DOHH2 (cell line): ENCODE data around the gene GRAP.
A peak's percentile ranks its signal among the peaks of the same experiment; 100 is the strongest.

Experiments used
- H3F3A ChIP-seq: fragments of 200-600 bp; sonication (generic), shearing (Covaris generic); 2 replicates; pipeline ENCODE4 v1.6.0; 2016; ENCODE audit warnings: antibody characterized with exemption, mild to moderate bottlenecking; ENCODE audit not compliant: control insufficient read depth, insufficient read depth
- H3K27ac ChIP-seq: fragments of 200-600 bp; sonication (generic); 2 replicates; pipeline ENCODE4 v1.5.1; 2014; ENCODE audit warnings: low read depth, mild to moderate bottlenecking, low read length, moderate library complexity
- H3K27me3 ChIP-seq: fragments of 200-600 bp; sonication (generic); 2 replicates; pipeline ENCODE4 v1.6.1; 2014; ENCODE audit warnings: mild to moderate bottlenecking, low read length, mixed read lengths; ENCODE audit not compliant: control insufficient read depth
- H3K36me3 ChIP-seq: fragments of 200-600 bp; sonication (generic); 2 replicates; pipeline ENCODE4 v1.6.1; 2014; ENCODE audit warnings: mild to moderate bottlenecking, low read length, moderate library complexity, mixed read lengths; ENCODE audit not compliant: control insufficient read depth
- H3K4me1 ChIP-seq: fragments of 200-600 bp; sonication (generic); 2 replicates; pipeline ENCODE4 v1.6.1; 2014; ENCODE audit warnings: mild to moderate bottlenecking, low read length, mixed read lengths; ENCODE audit not compliant: control insufficient read depth
- H3K4me2 ChIP-seq: fragments of 200-600 bp; sonication (generic); 2 replicates; pipeline ENCODE4 v1.6.0; 2014; ENCODE audit warnings: mild to moderate bottlenecking, low read length, moderate library complexity
- H3K4me3 ChIP-seq: fragments of 200-600 bp; sonication (generic); 2 replicates; pipeline ENCODE4 v1.5.1; 2014; ENCODE audit warnings: mild to moderate bottlenecking, low read length, mixed read lengths
- H3K79me2 ChIP-seq: fragments of 200-600 bp; sonication (generic); 2 replicates; pipeline ENCODE4 v1.6.1; 2014; ENCODE audit warnings: mild to moderate bottlenecking, low read length, mixed read lengths; ENCODE audit not compliant: control insufficient read depth
- H3K9me2 ChIP-seq: fragments of 200-600 bp; sonication (generic); replicated peaks from 2 replicates; pipeline ENCODE4 v1.6.1; 2014; ENCODE audit warnings: mild to moderate bottlenecking, low read length, mixed read lengths; ENCODE audit not compliant: control insufficient read depth
- H3K9me3 ChIP-seq: fragments of 200-600 bp; sonication (generic); 2 replicates; pipeline ENCODE4 v1.6.1; 2014; ENCODE audit warnings: antibody characterized with exemption, low read length, mixed read lengths; ENCODE audit not compliant: control insufficient read depth, insufficient read depth
- H4K20me1 ChIP-seq: fragments of 200-600 bp; sonication (generic); 2 replicates; pipeline ENCODE4 v1.6.0; 2014; ENCODE audit warnings: low read depth, mild to moderate bottlenecking, antibody characterized with exemption, low read length, moderate library complexity; ENCODE audit not compliant: control insufficient read depth, insufficient read depth
- CTCF ChIP-seq: fragments of 200-600 bp; sonication (generic); IDR thresholded peaks from one replicate; pipeline ENCODE4 v1.5.1; 2014; ENCODE audit warnings: antibody characterized with exemption, mild to moderate bottlenecking, low read depth, low read length; ENCODE audit not compliant: poor library complexity, severe bottlenecking
- EZH2phosphoT487 ChIP-seq: fragments of 200-600 bp; sonication (generic); IDR thresholded peaks from 2 replicates; pipeline ENCODE4 v1.6.1; 2017; ENCODE audit warnings: borderline replicate concordance, mild to moderate bottlenecking, antibody characterized with exemption, low read length, moderate library complexity, mixed read lengths

Gene GRAP

GRCh38 chr17:18994631-18995030 is 52.1 kb downstream of the GRAP start:
- H4K20me1 ChIP-seq = no peaks in the 10 kb centered on the region

GRCh38 chr17:18993905-18994526 is 52.7 kb downstream of the GRAP start:
- H3K9me2 ChIP-seq = no peaks in the 10 kb centered on the region
- H3K79me2 ChIP-seq = peaks cover 23% of the 10 kb centered on the region
- no peak overlapping the region for H3K27ac ChIP-seq
- peaks cover 13% of the 10 kb centered on the region for H3K36me3 ChIP-seq
- peaks cover 16% of the 10 kb centered on the region for H3K4me1 ChIP-seq
- no peak overlapping the region for H3K4me3 ChIP-seq
- no peak overlapping the region for H3K4me2 ChIP-seq
- TF ChIP-seq CTCF (no peak), EZH2phosphoT487 (no peak)
- peaks cover 11% of the 10 kb centered on the region for H3K9me3 ChIP-seq
- H3K27me3 ChIP-seq = no peaks in the 10 kb centered on the region
- H4K20me1 ChIP-seq = no peaks in the 10 kb centered on the region
- no peaks in the 10 kb centered on the region for H3F3A ChIP-seq

More at GRCh38 chr17:18994631-18995030, 52.1 kb downstream of the GRAP start:
- H3F3A ChIP-seq = no peaks in the 10 kb centered on the region
- H3K9me2 ChIP-seq = no peaks in the 10 kb centered on the region
- H3K27me3 ChIP-seq = no peaks in the 10 kb centered on the region
- H3K9me3 ChIP-seq = peaks cover 11% of the 10 kb centered on the region
- peaks cover 13% of the 10 kb centered on the region for H3K36me3 ChIP-seq
- peaks cover 23% of the 10 kb centered on the region for H3K79me2 ChIP-seq
- TF ChIP-seq EZH2phosphoT487 (no peak), CTCF (no peak)
- no peak overlapping the region for H3K27ac ChIP-seq
- H3K4me3 ChIP-seq = no peak overlapping the region
- H3K4me1 ChIP-seq = peaks cover 16% of the 10 kb centered on the region
- H3K4me2 ChIP-seq = no peak overlapping the region

DNA sequence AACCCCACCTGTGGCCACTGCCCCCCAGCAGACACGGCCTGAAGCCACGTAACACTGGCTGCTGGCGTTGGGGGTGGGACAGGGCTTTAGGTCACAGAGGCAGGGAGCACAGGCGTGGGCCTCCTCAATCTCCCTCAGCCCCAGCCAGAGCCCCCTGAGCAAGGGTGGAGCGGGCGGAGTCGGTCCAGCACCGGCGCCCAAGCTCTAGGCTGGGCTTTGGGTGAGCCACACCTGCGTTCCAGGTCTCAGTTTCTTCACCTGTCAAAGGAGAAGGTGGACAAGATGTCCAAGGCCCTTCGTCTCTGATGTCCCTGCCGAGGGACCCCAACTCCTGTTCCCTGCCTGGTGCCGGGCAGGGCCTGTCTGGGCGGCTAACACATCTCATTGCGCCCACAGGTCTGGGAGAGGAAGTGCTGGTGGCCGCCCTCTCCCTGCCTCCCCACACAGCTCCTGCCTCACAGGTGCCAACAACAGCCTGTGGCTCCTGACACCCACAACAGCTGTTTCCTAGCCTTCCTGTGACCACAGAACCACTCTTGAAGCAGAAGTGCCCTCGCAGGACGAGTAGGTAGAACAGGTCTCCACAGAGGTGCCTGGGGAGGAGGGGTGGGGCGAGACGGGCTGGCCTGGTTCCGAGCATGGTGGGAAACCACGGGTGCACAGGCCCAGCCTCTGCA is 54.2 kb downstream of the GRAP start:
- Histone ChIP-seq H3F3A (no peaks in the 10 kb centered on the region), H3K27ac (no peak overlapping the region), H4K20me1 (no peaks in the 10 kb centered on the region), H3K4me3 (no peak overlapping the region), H3K79me2 (peaks cover 23% of the 10 kb centered on the region), H3K9me3 (peaks cover 11% of the 10 kb centered on the region), H3K9me2 (no peaks in the 10 kb centered on the region), H3K4me2 (peak overlapping the region; percentile 34), H3K36me3 (peaks cover 17% of the 10 kb centered on the region), H3K4me1 (peaks cover 16% of the 10 kb centered on the region), H3K27me3 (no peaks in the 10 kb centered on the region)
- TF ChIP-seq CTCF (no peak), EZH2phosphoT487 (no peak)
